GM08714 (cell line): ENCODE data around the gene KPNA3.
A peak's percentile ranks its signal among the peaks of the same experiment; 100 is the strongest.

Experiments used
- H3K4me3 ChIP-seq: fragments of 200-500 bp; sonication (Bioruptor generic); 2 replicates; pipeline ENCODE4 v1.5.1; 2014; ENCODE audit warnings: mild to moderate bottlenecking, low read length, inconsistent platforms
- ZNF274 ChIP-seq: IDR thresholded peaks from 2 replicates; pipeline ENCODE4 v1.6.1; 2012; ENCODE audit warnings: mild to moderate bottlenecking, low read depth, low read length

KPNA3 gene

DNA sequence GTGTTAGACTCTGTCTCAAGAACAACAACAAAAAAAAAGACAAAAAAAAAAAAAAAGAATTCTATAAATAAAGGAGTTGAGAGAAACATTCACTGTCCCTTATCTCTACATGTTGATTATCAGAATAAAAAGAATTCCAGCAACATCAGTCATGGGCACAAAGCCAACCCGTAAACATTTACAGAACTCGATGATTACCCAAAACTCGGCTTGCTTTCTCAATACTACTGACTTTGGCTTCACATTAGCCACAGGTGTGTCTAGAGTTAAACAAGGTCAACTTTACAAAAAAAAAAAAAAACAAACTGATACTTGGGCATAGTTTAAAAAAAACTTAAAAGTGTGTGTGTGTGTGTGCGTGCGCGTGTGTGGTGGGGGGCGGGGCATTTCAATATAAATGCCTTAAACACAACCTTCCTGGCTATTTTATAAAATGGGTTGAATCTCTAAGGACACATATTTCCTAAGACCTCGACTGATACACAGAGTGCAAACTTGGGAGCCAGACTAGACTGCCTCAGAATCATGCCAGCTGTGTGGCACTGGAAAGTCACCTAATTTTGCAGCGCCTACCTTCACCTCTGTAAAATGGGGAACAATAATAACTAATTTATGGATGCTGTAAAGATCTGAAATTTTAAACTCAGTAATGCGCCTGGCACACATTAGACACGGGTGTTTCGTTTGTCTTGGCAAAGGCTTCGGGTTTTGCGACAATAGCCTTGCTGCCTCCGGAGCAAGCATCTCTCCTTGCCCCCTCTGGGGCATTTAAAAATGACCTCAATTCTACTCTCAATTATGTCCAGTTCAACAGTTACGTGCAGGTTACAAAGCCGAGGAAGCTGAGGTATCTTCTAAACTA, 102.1 kb downstream of the KPNA3 start:
- H3K4me3 ChIP-seq = peak overlapping the region; percentile 92
- TF ChIP-seq ZNF274 = no peak

DNA sequence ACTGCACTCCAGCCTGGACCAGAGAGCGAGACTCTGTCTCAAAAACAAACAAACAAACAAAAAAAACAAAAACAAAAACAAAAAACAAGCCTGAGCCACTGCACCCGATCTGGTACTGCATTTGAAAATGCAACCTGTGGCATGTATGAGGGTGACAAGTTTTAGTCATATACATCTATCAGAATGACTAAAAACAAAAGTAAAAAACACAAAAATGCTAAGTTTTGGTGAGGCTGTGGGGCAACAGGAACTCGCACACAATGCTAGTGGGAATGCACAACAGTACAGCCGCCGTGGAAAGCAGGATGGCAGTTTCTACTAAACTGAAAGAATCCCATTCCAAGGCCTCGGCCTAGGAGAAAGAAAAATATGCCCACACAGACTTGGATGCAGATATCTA, 109.0 kb downstream of the KPNA3 start:
- no peak for TF ChIP-seq ZNF274
- H3K4me3 ChIP-seq = no peak overlapping the region

DNA sequence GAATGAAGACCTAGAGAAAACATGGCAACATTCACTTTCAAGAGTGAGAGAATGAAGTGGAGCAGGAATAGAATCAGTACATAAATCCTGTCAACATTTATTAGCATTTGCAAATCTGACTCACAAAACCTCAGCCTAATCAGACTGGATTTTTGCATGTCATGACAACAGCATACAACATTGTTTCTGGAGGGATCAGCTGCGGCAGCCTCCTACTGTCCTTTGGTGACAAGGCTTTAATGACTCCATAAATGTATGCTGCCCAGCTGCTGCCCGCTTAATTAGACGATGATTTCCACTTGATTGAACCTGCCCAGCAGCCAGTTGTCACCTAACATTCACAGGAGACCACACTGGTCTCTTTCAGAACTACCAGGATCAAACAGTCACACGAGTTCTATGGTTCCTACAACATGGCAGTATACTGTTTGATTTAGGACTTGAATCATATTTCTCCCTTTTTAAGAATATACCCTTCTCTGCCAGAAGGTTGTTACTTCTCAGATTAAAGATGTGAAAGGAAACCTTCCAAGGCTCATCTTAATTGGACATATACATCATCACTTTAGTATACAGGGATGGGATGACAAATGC, 110.5 kb downstream of the KPNA3 start:
- no peak for TF ChIP-seq ZNF274
- H3K4me3 ChIP-seq = no peak overlapping the region

DNA sequence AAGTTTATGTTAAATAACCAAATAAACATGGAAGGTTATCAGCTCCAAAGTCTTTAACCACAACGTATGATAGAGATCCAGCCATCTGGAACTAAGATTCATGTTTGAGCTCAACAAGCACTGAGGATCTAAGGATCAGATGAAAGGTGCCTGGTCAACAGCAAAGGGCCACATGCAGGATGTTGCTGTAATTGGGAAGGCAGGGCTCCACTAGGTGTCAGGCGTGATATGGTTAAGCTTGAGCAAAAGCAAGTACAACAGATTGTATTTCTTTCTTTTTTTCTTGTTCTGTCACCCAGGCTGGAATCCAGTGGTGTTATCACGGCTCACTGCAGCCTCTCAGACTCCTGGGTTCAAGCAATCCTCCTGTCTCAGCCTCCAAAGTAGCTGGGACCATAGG, 113.2 kb downstream of the KPNA3 start:
- no peak overlapping the region for H3K4me3 ChIP-seq
- no peak for TF ChIP-seq ZNF274

DNA sequence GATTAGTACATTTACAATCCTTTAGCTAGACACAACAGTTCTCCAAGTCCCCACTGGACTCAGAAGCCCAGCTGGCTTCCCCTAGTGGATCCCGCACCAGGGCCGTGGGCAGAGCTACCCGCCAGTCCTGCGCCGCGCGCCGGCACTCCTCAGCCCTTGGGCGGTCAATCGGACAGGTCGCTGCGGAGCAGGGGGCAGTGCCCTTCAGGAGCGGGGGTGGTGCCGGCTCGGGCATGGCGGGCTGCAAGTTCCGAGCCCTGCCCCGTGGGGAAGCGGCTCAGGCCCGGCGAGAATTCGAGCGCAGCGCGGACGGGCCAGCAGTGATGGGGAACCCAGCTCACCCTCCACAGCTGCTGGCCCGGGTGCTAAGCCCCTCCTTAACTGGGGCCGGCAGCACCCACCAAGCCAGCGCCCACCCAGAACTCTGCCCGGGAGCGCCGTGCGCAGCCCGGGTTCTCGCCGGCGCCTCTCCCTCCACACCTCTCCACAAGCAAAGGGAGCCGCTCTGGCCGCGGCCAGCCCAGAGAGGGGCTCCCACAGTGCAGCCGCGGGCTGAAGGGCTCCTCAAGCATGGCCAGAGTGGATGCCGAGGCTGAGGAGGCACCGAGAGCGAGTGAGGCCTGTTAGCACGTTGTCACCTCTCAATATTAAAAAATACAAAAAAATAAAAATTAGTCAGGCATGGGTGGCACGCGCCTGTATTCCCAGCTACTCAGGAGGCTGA, 114.1 kb downstream of the KPNA3 start:
- no peak for TF ChIP-seq ZNF274
- no peak overlapping the region for H3K4me3 ChIP-seq

DNA sequence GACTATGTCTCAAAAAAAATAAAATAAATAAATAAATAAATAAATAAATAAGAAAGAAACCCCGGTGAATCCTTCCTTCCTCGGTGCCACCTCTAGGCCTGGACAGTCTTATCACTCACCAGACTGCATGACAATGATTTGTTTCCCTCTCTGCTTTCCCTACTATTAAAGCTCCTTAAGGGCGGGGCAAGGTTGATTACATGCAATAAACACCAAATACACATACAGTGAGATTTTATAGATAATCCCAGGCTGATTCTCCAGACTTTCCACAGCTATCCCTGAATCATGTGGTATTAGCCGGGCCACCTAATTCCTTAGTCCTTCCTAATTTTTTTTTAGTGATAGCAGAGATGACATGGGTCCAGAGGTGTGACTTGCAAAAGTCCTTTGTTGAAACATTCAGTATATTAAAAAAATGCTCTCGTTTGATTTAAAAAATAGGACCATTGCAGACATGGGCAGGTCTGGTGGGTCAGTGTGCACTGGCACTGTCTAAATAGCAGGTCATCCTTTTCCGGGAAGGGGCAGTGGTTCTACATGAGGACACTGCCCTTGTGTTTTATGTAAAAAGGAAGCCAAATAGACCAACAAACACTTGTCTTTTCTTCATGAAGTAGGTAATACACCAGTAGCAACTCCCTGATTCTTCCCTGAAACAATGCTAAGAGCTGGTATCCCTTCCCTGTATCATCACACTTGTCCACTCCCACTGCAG, 115.7 kb downstream of the KPNA3 start:
- no peak overlapping the region for H3K4me3 ChIP-seq
- no peak for TF ChIP-seq ZNF274

DNA sequence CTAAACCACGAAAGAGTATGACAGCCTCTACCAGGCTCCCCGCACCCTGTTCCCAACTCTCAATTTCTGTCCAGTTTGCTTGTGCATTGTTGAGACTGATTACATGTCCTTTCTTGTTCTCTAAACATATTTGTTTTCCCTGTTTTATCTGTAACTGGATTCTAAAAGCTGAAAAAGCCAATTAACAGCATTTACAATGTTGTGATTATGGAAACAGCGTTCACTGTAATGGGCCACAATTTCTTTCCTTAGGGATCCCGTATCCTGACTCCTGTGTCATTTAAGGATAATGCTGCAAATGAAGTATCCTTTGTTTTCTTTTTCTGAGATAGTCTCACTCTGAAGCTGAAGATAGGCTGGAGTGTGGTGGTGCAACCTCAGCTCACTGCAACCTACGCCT, 121.7 kb downstream of the KPNA3 start:
- TF ChIP-seq ZNF274 = no peak
- no peak overlapping the region for H3K4me3 ChIP-seq

DNA sequence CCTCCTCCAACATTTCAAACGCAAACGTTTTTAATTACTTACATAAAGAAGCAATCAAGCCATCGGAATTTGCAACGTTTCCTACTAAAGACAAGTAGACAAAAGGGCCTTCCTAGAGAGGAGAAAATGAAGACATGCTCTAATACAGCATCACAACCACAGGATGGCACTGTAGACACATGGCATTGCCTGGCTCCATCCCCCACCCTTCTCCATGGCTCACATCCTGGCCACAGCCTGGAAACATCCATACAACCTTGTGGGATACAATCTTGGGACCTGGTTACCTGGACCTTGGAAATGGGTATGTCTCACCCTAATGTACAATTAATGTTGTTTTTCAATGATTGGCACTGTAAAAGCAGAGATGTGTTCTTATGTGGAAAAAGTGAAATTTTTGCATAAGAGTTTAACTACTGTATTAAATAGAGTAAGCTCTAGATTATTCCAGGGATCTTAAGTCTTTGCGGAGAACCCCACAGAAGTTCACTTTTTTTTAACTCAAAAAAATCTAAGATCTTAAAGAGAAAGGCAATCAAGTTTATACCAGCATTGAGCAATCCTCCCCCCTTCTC, 122.7 kb downstream of the KPNA3 start:
- no peak for TF ChIP-seq ZNF274
- H3K4me3 ChIP-seq = no peak overlapping the region

DNA sequence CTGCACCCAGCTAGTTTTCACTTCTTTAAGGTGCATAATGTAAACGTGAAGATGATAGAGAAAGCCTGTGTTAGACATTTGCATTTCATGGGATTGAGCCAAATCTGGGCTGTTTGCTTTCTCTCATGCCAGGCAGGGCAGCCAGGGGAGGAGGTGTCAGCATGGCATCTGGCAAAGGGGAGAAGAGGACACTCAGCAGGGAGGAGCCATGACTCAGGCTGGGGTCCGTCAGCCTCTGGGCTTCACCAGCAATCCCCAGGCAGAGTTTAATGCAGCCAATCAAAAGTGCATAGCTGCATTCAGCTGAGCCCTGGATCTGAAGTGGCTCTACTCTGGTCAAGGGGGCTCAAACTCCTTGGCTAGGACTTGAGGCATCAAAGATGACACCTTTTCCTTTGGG, 124.7 kb downstream of the KPNA3 start:
- no peak overlapping the region for H3K4me3 ChIP-seq
- TF ChIP-seq ZNF274 = no peak

DNA sequence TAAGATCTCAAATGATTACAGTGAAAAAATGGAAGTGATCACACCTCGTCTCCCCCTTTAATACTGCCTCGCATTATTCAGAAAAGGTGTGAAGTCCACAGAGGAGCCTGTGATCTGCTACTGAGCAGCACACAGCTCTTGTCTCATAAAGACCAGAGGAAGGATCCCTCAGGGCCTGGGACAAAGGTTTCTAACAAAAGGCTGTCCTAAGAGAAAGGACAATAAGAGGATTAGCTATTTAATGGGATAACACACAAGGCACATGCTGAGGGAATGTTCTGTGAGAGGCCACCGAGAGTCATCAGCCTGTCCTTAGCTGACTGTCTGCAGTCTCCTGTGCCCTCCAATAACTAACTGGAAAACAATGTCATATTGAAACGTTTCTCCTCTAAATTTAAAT, 127.9 kb downstream of the KPNA3 start:
- no peak overlapping the region for H3K4me3 ChIP-seq
- TF ChIP-seq ZNF274 = no peak

DNA sequence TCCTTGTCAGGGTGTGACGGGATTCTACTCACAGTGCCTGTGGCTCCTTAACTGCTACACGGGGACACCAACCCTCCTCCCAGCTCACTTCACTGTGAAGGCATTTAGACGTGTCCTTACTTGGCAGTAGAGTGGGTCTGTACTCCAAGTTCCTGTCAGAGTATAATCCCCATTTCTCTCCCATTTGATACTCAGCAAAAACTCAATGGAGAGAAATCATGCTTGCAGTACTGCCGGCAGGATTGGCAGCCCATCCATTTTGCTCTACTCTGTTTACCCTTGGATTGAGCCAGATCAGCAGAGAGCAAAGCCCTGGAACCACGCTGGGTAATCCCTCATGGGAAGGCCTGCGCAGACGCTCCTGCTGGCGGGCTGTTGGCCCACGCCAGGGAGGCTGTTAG, 135.2 kb downstream of the KPNA3 start:
- H3K4me3 ChIP-seq = no peak overlapping the region
- TF ChIP-seq ZNF274 = no peak

DNA sequence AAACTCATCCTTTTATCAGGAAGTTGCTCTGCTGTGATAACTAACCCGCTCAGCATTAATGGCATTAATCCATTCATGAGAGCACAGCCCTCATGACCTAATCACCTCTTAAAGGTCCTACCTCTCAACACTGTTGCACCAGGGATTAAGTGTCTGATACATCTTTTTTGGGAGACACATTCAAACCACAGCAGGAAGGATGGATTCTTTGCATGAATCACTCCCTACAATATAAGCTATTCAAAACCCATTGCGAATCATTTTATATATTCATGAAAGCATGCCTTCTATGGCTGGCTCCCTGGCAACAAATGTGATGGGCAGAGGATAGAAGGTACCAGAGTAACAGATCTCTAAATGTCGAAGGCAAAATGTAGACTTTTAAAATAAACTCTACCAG, 136.6 kb downstream of the KPNA3 start:
- H3K4me3 ChIP-seq = no peak overlapping the region
- TF ChIP-seq ZNF274 = no peak

DNA sequence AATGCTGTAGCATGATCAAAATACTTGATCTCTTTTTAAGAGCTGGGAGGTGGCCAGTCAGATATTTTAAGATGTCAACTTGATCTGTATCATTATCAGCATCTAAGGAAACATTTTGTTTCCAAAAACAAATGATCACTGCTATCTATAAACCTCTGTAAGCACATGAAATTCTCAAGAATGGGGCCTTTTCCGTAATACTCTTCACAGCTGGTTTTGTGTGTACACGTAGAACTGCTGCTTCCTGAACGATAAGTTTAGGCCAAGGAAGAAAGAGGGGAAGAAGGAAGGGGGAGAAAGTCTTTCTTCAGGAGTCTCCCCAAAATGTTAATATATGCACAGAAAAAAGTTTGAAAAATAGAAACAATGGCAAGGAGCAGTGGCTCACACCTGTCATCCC, 138.5 kb downstream of the KPNA3 start:
- TF ChIP-seq ZNF274 = no peak
- H3K4me3 ChIP-seq = no peak overlapping the region

DNA sequence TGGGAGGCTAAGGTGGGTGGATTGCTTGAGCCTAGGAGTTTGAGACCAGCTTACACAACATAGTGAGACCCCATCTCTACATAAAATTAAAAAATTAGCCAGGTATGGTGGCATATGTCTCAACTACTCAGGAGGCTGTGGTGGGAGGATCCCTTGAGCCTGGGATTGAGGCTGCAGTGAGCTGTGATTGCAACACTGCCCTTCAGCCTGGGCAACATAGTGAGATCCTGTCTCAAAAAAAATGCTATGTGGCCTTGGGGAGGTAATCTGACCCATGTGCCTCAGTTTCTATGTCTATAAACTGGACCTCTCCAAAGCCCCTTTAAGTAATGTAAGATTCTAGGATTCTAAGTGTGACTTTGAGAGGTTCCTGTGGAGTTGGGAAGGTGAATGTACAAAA, 139.0 kb downstream of the KPNA3 start:
- TF ChIP-seq ZNF274 = no peak
- H3K4me3 ChIP-seq = no peak overlapping the region
